Suprapubic skin (tissue), 4 donors: ENCODE results near the gene ZMYM1. TPM values are rescaled to one million over a fixed set of nuclear protein-coding genes. Genes with fewer than 3 reads are reported as not detected.
A peak's percentile ranks its signal among the peaks of the same experiment; 100 is the strongest.

Experiments
- DNase-seq, 2 donors: peaks; one replicate each; pipeline ENCODE4 v3.0.0-alpha.2; 2019; ENCODE audit warnings: low spot score in 2 of 2
- H3K27ac ChIP-seq: fragments of 200-600 bp; sonication (generic); one replicate; pipeline ENCODE4 v1.5.1; 2019
- H3K27me3 ChIP-seq: fragments of 200-600 bp; sonication (generic); one replicate; pipeline ENCODE4 v1.5.1; 2019
- H3K36me3 ChIP-seq: fragments of 200-600 bp; sonication (generic); one replicate; pipeline ENCODE4 v1.5.1; 2019
- H3K4me1 ChIP-seq: fragments of 200-600 bp; sonication (generic); one replicate; pipeline ENCODE4 v1.5.1; 2019
- H3K4me3 ChIP-seq: fragments of 200-600 bp; sonication (generic); one replicate; pipeline ENCODE4 v1.5.1; 2019; ENCODE audit warnings: mild to moderate bottlenecking
- H3K9me3 ChIP-seq: fragments of 200-600 bp; sonication (generic); one replicate; pipeline ENCODE4 v1.5.1; 2019
- CTCF ChIP-seq, 2 donors: fragments of 200-600 bp in 1 of 2; fragments of 450-650 bp in 1 of 2; sonication (generic) in 1 of 2; IDR thresholded peaks; one replicate each; pipeline ENCODE4 v1.5.1; 2016 to 2019; ENCODE audit warnings: antibody characterized with exemption in 2 of 2, mild to moderate bottlenecking in 1 of 2, moderate library complexity in 1 of 2
- EP300 ChIP-seq: sonication (generic); formaldehyde crosslinking; IDR thresholded peaks from one replicate; pipeline ENCODE4 v1.6.1; 2017; ENCODE audit warnings: antibody characterized with exemption
- POLR2A ChIP-seq, 2 donors: fragments of 450-650 bp; IDR thresholded peaks; one replicate each; pipeline ENCODE4 v1.6.1; 2017; ENCODE audit warnings: antibody characterized with exemption in 2 of 2, mild to moderate bottlenecking in 2 of 2, moderate library complexity in 2 of 2
- POLR2AphosphoS5 ChIP-seq, 3 donors: sonication (generic); formaldehyde crosslinking; IDR thresholded peaks; one replicate each; pipeline ENCODE4 v1.6.1; 2017; ENCODE audit warnings: antibody characterized with exemption in 3 of 3
- WGBS: methylation state at CpG from one replicate; pipeline ENCODE4 v1.1.5; 2018; 5-methylcytosine and 5-hydroxymethylcytosine counted together
- total RNA-seq, 4 donors: library from RNA; depleted of rRNA; stranded (reverse); fragments of >200 nt; gene quantifications; one replicate each; pipeline ENCODE4 v1.1.0, GENCODE V29; 2016

ZMYM1 gene
- total RNA-seq, 4 donors from 2014 or later = 6.7 to 15.9 (median 12.0) TPM

DNA sequence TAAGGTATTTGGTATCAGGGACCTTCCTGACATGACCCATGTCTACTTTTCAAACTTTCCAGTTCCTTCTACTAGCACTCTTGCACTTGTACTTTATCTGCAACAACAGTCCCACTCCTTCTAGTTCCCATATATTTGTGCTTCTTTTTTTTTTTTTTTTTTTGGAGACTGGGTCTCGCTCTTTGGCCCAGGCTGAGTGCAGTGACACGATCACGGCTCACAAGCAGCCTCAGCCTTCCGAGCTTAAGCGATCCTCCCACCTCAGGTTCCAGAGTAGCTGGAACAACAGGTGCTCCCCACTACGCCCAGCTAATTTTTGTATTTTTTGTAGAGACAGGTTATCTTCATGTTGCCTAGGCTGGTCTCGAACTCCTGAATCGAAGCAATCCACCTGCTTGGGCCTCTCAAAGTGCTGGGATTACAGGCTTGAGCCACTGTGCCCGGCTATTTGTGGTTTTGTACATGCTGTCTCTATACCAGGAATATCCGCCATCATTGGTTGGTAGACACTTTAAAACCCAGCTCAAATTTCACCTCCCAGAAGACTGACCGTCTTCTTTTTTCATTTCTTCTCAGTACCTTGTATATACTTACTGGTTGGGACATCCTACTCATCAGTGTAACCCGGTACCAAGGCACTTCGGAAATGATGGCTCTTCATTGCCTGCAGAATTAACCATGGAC, 1.1 kb downstream of the ZMYM1 start:
- Histone ChIP-seq H3K27ac (no peak overlapping the region), H3K27me3 (no peaks in the 10 kb centered on the region), H3K36me3 (no peaks in the 10 kb centered on the region), H3K4me1 (peaks cover 9% of the 10 kb centered on the region), H3K4me3 (peak overlapping the region; percentile 75), H3K9me3 (no peaks in the 10 kb centered on the region)
- no peak for DNase-seq
- TF ChIP-seq POLR2A (IDR thresholded peaks at IDR 0.05) = no peak
- no peak for TF ChIP-seq CTCF (IDR thresholded peaks at IDR 0.05)
- no peak for TF ChIP-seq POLR2AphosphoS5 (IDR thresholded peaks at IDR 0.05)
- TF ChIP-seq EP300 = no peak
- WGBS = 84% methylated on average over 13 of the region's 13 CpGs

GRCh38 chr1:35085421-35085820, 6.2 kb downstream of the ZMYM1 start:
- Histone ChIP-seq H3K27me3 (no peaks in the 10 kb centered on the region), H3K4me3 (no peak overlapping the region), H3K9me3 (no peaks in the 10 kb centered on the region), H3K27ac (no peak overlapping the region), H3K4me1 (peaks cover 6% of the 10 kb centered on the region), H3K36me3 (no peaks in the 10 kb centered on the region)
- no peak for TF ChIP-seq POLR2A (IDR thresholded peaks at IDR 0.05)
- TF ChIP-seq CTCF (IDR thresholded peaks at IDR 0.05) = no peak
- TF ChIP-seq POLR2AphosphoS5 (IDR thresholded peaks at IDR 0.05) = no peak
- TF ChIP-seq EP300 = no peak
- no peak for DNase-seq

DNA sequence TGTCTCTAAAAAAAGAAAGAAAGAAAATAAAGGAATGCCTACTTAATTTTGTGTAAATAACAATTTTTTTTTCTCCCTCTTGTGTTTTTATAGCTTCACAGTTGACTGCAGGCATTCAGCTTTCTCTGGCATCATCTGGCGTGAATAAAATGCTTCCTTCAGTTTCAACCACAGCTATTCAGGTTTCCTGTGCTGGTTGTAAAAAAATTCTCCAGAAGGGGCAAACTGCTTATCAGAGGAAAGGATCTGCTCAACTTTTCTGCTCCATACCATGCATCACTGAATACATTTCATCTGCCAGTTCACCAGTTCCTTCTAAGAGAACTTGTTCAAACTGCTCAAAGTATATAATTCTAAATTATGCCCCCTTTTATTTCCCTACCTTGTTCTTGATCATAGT, 18.0 kb downstream of the ZMYM1 start:
- Histone ChIP-seq H3K27ac (no peak overlapping the region), H3K4me1 (no peaks in the 10 kb centered on the region), H3K9me3 (no peaks in the 10 kb centered on the region), H3K36me3 (peaks cover 83% of the 10 kb centered on the region), H3K4me3 (no peak overlapping the region), H3K27me3 (no peaks in the 10 kb centered on the region)
- DNase-seq = no peak
- TF ChIP-seq CTCF (IDR thresholded peaks at IDR 0.05) (no peak), EP300 (no peak), POLR2AphosphoS5 (IDR thresholded peaks at IDR 0.05) (no peak), POLR2A (IDR thresholded peaks at IDR 0.05) (no peak)
- WGBS = 49% methylated on average over 1 of the region's 1 CpG

DNA sequence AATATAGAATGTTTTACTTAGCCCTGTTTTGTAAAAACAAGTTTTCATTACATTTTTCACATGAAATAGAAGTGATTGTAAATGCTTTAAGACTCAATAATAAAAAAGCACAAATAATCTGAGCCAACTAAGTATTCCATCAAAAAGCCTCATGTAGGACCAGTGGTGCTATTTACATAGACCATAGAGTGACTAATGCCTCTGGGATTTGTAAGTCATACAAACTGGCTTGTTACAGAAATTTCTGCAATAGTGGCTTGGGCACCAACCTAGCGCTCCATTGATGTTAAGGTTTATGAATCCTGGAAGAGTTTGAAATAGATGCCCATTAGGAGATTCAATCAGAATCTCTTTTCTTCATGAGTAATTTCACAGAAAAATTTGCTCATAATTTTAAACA, 31.9 kb downstream of the ZMYM1 start:
- no peaks in the 10 kb centered on the region for H3K9me3 ChIP-seq
- peaks cover 33% of the 10 kb centered on the region for H3K36me3 ChIP-seq
- no peak for DNase-seq
- H3K27ac ChIP-seq = no peak overlapping the region
- H3K4me3 ChIP-seq = no peak overlapping the region
- 94% methylated on average over 1 of the region's 1 CpG for WGBS
- H3K4me1 ChIP-seq = no peaks in the 10 kb centered on the region
- TF ChIP-seq POLR2AphosphoS5 (IDR thresholded peaks at IDR 0.05) (no peak), CTCF (IDR thresholded peaks at IDR 0.05) (no peak), EP300 (no peak), POLR2A (IDR thresholded peaks at IDR 0.05) (no peak)
- no peaks in the 10 kb centered on the region for H3K27me3 ChIP-seq

DNA sequence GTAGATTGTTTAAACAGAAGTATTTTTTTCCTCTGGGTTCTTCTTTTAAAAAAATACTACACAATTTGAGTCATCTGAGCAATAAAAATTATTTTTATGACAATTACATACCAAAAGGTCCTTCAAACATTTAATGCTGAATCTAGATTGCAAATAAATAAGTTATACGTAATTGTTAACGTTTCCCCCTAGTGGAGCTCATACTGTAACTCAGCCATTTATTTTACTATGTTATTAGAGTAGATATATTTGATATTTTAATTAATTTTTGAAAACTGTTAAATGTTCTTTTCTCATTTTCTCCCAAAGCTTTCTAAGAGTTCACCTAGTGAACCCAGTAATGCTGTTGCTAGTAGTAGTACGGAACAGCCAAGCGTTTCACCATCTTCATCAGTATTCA, 33.5 kb downstream of the ZMYM1 start:
- WGBS = 86% methylated on average over 4 of the region's 4 CpGs
- Histone ChIP-seq H3K9me3 (no peaks in the 10 kb centered on the region), H3K27me3 (no peaks in the 10 kb centered on the region), H3K27ac (no peak overlapping the region), H3K4me1 (no peaks in the 10 kb centered on the region), H3K4me3 (no peak overlapping the region), H3K36me3 (peaks cover 31% of the 10 kb centered on the region)
- TF ChIP-seq POLR2A (IDR thresholded peaks at IDR 0.05) (no peak), CTCF (IDR thresholded peaks at IDR 0.05) (no peak), POLR2AphosphoS5 (IDR thresholded peaks at IDR 0.05) (no peak), EP300 (no peak)
- DNase-seq = no peak
